MCF 10A (cell line): ENCODE measurements around the gene CENPE. TPM values are rescaled to one million over a fixed set of nuclear protein-coding genes. Genes with fewer than 3 reads are reported as not detected.

Experiments used
- BruUV-seq: library from RNA; stranded (reverse); fragments of 400-500 nt; replicated peaks from 2 replicates; lab custom pipeline; 2021; lab: Mats Ljungman, UMichigan
- CTCF ChIA-PET: fragments of 300-600 bp; sonication (Branson Sonifier 250); formaldehyde crosslinking; extraction: SDS; loops from one replicate; lab custom pipeline; 2021; ENCODE audit warnings: antibody characterized with exemption, inconsistent platforms; lab: Yijun Ruan, JAX
- POLR2A ChIA-PET: fragments of 300-600, 350-650 bp; sonication (Branson Sonifier 250); formaldehyde crosslinking; extraction: SDS; loops from one replicate; lab custom pipeline; 2020; ENCODE audit warnings: antibody characterized with exemption, inconsistent platforms; lab: Yijun Ruan, JAX
- DNase-seq: peaks from one replicate; pipeline ENCODE4 v3.0.0-alpha.2; 2018; ENCODE audit not compliant: unreplicated experiment
- H3K27ac Mint-ChIP-seq: one replicate; pipeline ENCODE4 v1.8.0; 2022; ENCODE audit warnings: mild to moderate bottlenecking, low read depth, mixed read lengths; ENCODE audit not compliant: unreplicated experiment
- H3K27me3 Mint-ChIP-seq: one replicate; pipeline ENCODE4 v1.8.0; 2022; ENCODE audit warnings: mixed read lengths; ENCODE audit not compliant: insufficient read depth, unreplicated experiment
- H3K36me3 Mint-ChIP-seq: one replicate; pipeline ENCODE4 v1.8.0; 2022; ENCODE audit warnings: mild to moderate bottlenecking, moderate library complexity, mixed read lengths; ENCODE audit not compliant: insufficient read depth, unreplicated experiment
- H3K4me1 Mint-ChIP-seq: one replicate; pipeline ENCODE4 v1.8.0; 2022; ENCODE audit warnings: mixed read lengths; ENCODE audit not compliant: insufficient read depth, unreplicated experiment
- H3K4me3 Mint-ChIP-seq: one replicate; pipeline ENCODE4 v1.8.0; 2022; ENCODE audit warnings: mild to moderate bottlenecking, moderate library complexity, mixed read lengths; ENCODE audit not compliant: unreplicated experiment
- H3K9me3 Mint-ChIP-seq: one replicate; pipeline ENCODE4 v1.8.0; 2022; ENCODE audit warnings: mixed read lengths; ENCODE audit not compliant: unreplicated experiment
- intact Hi-C: fragments of 100-400 bp; cut with micrococcal nuclease; formaldehyde crosslinking; loops from 2 replicates; pipeline ENCODE4 v1.14.1; 2022
- total RNA-seq: library from RNA; stranded (reverse); gene quantifications from 2 replicates; pipeline ENCODE4 v1.2.3, GENCODE V29; 2022
- TF ChIP-seq, protein P1 (sequence below): fragments of 200-600 bp; IDR thresholded peaks from one replicate; pipeline ENCODE4 v1.8.0; 2022; ENCODE audit warnings: antibody characterized with exemption, mild to moderate bottlenecking; ENCODE audit not compliant: unreplicated experiment

CENPE gene
- total RNA-seq, 1 experiment from 2014 or later, result 32.4 TPM

DNA sequence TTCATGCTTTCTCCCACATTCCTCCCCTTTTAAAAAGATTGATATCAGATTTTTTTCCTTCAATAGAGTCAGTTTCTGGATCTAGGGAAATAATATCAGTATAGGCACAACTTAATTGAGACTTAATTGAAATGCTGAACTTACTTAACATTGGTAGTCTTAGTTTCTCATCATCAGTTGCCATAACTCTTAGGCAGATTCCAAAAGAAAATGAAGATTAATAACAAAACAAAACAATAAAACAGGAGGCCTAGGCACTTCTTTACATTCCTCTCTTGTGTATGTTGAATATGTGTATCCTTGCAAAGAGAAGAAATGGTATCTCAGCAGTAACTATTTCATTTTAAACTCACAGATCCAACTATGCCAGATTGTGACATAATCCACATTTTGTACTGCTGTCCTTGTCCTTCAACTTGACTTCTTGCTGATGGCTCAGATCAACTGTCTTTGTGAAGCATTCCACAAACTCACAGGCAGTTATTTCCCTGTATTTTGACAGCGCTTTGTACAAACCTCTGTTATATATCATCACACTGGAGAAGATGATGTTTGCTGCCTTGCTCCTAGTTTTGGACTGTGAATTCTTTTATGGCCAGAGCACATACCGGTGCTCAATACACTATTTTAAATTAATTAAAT lies 112.5 kb downstream of the CENPE start:
- no TSS peak for BruUV-seq
- intact Hi-C loops, result no loop called here
- CTCF ChIA-PET, result interaction anchor here (0.6 kb wide), 1 partner anchor 466 kb away, joined by 3 read pairs; no protein-coding TSS in a partner anchor
- TF ChIP-seq, protein P1, sequence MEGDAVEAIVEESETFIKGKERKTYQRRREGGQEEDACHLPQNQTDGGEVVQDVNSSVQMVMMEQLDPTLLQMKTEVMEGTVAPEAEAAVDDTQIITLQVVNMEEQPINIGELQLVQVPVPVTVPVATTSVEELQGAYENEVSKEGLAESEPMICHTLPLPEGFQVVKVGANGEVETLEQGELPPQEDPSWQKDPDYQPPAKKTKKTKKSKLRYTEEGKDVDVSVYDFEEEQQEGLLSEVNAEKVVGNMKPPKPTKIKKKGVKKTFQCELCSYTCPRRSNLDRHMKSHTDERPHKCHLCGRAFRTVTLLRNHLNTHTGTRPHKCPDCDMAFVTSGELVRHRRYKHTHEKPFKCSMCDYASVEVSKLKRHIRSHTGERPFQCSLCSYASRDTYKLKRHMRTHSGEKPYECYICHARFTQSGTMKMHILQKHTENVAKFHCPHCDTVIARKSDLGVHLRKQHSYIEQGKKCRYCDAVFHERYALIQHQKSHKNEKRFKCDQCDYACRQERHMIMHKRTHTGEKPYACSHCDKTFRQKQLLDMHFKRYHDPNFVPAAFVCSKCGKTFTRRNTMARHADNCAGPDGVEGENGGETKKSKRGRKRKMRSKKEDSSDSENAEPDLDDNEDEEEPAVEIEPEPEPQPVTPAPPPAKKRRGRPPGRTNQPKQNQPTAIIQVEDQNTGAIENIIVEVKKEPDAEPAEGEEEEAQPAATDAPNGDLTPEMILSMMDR, result no peak
- POLR2A ChIA-PET, result no interaction called here
- DNase-seq, result no peak
- Mint-ChIP-seq H3K4me1 (no peaks in the 10 kb centered on the region), H3K27ac (no peak overlapping the region), H3K9me3 (no peaks in the 10 kb centered on the region), H3K36me3 (peaks cover 36% of the 10 kb centered on the region), H3K4me3 (no peak overlapping the region), H3K27me3 (no peaks in the 10 kb centered on the region)

DNA sequence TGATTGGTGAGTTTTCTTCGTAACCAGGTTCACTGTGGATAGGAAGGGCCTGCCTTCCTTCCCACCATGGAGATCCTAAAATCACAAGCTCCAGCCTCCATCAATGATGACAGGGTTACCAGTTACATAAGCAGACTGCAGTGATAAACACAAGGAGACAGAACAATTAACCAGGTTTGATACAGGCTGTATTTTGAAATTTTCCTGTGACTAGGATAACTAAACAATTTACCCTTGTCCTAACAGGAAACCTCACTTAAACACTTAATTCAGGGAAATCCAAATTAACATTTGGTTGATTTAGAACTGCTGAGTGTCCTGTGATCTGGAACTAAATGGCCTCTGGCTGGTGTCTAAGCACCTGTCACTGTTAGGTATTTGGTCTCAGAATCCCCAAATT lies 118.5 kb downstream of the CENPE start:
- TF ChIP-seq, protein P1, result no peak
- POLR2A ChIA-PET, result interaction anchor here (1.3 kb wide), 1 partner anchor 252 kb away, joined by 3 read pairs; the partner anchor contains the start of gene UBE2D3
- peaks cover 10% of the 10 kb centered on the region for H3K36me3 Mint-ChIP-seq
- peaks cover 12% of the 10 kb centered on the region for H3K4me1 Mint-ChIP-seq
- no peaks in the 10 kb centered on the region for H3K9me3 Mint-ChIP-seq
- DNase-seq, result no peak
- H3K27me3 Mint-ChIP-seq, result no peaks in the 10 kb centered on the region
- H3K27ac Mint-ChIP-seq, result no peak overlapping the region
- intact Hi-C loops, result no loop called here
- CTCF ChIA-PET, result interaction anchor here (0.6 to 10.9 kb wide), 4 partner anchors 10 to 459 kb away, joined by 3 to 104 read pairs (median 5); no protein-coding TSS in a partner anchor
- no TSS peak for BruUV-seq
- no peak overlapping the region for H3K4me3 Mint-ChIP-seq

DNA sequence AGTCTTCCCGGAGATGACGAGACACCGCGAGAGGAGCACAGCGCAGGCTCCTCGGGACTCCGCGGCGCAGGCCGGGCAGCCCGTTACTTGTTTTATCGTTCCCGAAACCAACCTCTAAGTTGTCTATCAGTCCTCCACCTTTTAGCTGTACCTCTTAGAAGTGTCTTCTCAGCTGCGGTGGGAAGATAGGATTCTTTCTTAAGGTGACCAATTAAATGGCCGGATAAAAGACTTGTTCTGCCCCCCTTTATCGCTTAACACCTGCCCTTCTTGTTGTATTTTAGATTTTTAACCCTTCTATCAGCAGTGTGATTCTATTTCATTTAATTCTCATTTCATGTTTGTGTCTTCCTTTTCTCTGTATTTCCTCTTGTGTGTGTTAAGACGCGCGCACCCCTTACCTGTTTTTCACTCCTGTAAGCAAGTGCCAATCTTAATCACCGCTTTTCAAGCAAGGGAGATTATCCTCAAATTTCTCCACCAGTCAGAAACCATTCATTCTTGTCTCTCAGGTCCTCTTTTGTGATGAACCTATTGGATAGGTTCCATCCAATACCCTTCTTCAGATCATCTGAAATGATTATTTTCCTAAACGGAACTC lies 121.3 kb downstream of the CENPE start, which contains the start of gene SLC9B2:
Gene SLC9B2 (minus strand): TSS at position 15 of the 601 bp plus-strand sequence. CDS start 9,211 bp downstream, outside the sequence.
- DNase-seq, result peak; percentile 27
- intact Hi-C loops, result loop anchor here (1.0 kb wide), 2 partner anchors 34 to 250 kb away; partner anchors contain the start of gene UBE2D3
- Mint-ChIP-seq H3K4me3 (peak within 1 kb of the TSS; percentile 93), H3K9me3 (no peaks in the 10 kb centered on the region), H3K36me3 (peaks cover 14% of the 10 kb centered on the region), H3K27ac (peak within 1 kb of the TSS; percentile 92), H3K4me1 (peaks cover 20% of the 10 kb centered on the region), H3K27me3 (no peaks in the 10 kb centered on the region)
- TF ChIP-seq, protein P1, result no peak
- TSS peak; percentile 59 for BruUV-seq
- ChIA-PET POLR2A (interaction anchor here (0.7 to 5.5 kb wide), 12 partner anchors 11 to 535 kb away, joined by 3 to 82 read pairs (median 3); partner anchors contain the start of genes BDH2, SLC9B1 and UBE2D3), CTCF (interaction anchor here (0.6 to 10.9 kb wide), 6 partner anchors 13 to 1092 kb away, joined by 3 to 104 read pairs (median 3); no protein-coding TSS in a partner anchor)
